ENCODE measurements around the gene ANKMY1.

The ANKMY1 gene

GRCh38 chr2:240567872-240568677 lies 10.3 kb upstream of the ANKMY1 start, which contains the start of gene RNPEPL1 (continued):
- TF ChIP-seq ZBTB11 (tag by site-specific recombination; conservative IDR thresholded peaks at IDR 0.05; ENCODE audit: low read depth) (no peak), ZNF692 (tag by site-specific recombination; IDR thresholded peaks at IDR 0.05) (peak; percentile 54; the same call in 1 of the 2 replicates), RBAK (tag by site-specific recombination; IDR thresholded peaks at IDR 0.05) (no peak), ZNF266 (tag by site-specific recombination; IDR thresholded peaks at IDR 0.05; ENCODE audit: low read depth) (no peak), ZNF768 (tag by site-specific recombination; IDR thresholded peaks at IDR 0.05) (no peak), ZNF777 (tag by site-specific recombination; IDR thresholded peaks at IDR 0.05; ENCODE audit: borderline replicate concordance) (no peak), ZNF398 (tag by site-specific recombination; IDR thresholded peaks at IDR 0.05) (no peak), ZXDB (tag by site-specific recombination; IDR thresholded peaks at IDR 0.05) (0 out of 2 replicates have a peak, but pooled peaks have one; percentile 37), ZNF132 (tag by site-specific recombination; IDR thresholded peaks at IDR 0.05; ENCODE audit: borderline replicate concordance) (no peak), ZNF449 (tag by site-specific recombination; IDR thresholded peaks at IDR 0.05) (no peak), ZNF423 (tag by site-specific recombination; IDR thresholded peaks at IDR 0.05) (no peak), ZNF280C (tag by site-specific recombination; IDR thresholded peaks at IDR 0.05) (no peak), SP3 (tag by site-specific recombination; IDR thresholded peaks at IDR 0.05) (no peak; the same call in 1 of the 2 replicates), MYNN (tag by site-specific recombination; IDR thresholded peaks at IDR 0.05; ENCODE audit: borderline replicate concordance) (no peak), ZNF121 (tag by site-specific recombination; IDR thresholded peaks at IDR 0.05) (no peak), ZBTB6 (tag by site-specific recombination; IDR thresholded peaks at IDR 0.05) (0 out of 2 replicates have a peak, but pooled peaks have one; percentile 11), GLI2 (tag by site-specific recombination; IDR thresholded peaks at IDR 0.05; ENCODE audit: borderline replicate concordance, low read depth) (no peak), GFI1B (tag by site-specific recombination; IDR thresholded peaks at IDR 0.05) (no peak), ZFP69B (tag by site-specific recombination; IDR thresholded peaks at IDR 0.05) (0 out of 2 replicates have a peak, but pooled peaks have one; percentile 56), SCRT1 (tag by site-specific recombination; IDR thresholded peaks at IDR 0.05; ENCODE audit: borderline replicate concordance) (0 out of 2 replicates have a peak, but pooled peaks have one; percentile 18), ZNF292 (tag by site-specific recombination; IDR thresholded peaks at IDR 0.05; ENCODE audit: borderline replicate concordance, low read depth) (no peak), KLF16 (tag by site-specific recombination; IDR thresholded peaks at IDR 0.05) (no peak), GLIS2 (tag by site-specific recombination; IDR thresholded peaks at IDR 0.05) (peak; percentile 85), ZNF354C (tag by site-specific recombination; IDR thresholded peaks at IDR 0.05; ENCODE audit: borderline replicate concordance, low read depth) (no peak)

Data from HEK293 (cell line).